ENCODE data around the gene TSPAN4. TPM values are rescaled to one million over a fixed set of nuclear protein-coding genes. Genes with fewer than 3 reads are reported as not detected.

Gene TSPAN4
- total RNA-seq, 3 donors from 2014 or later (not counting 1 experiment from before 2014, with no cell fraction given): 11.2 to 18.6 (median 14.6) TPM

DNA sequence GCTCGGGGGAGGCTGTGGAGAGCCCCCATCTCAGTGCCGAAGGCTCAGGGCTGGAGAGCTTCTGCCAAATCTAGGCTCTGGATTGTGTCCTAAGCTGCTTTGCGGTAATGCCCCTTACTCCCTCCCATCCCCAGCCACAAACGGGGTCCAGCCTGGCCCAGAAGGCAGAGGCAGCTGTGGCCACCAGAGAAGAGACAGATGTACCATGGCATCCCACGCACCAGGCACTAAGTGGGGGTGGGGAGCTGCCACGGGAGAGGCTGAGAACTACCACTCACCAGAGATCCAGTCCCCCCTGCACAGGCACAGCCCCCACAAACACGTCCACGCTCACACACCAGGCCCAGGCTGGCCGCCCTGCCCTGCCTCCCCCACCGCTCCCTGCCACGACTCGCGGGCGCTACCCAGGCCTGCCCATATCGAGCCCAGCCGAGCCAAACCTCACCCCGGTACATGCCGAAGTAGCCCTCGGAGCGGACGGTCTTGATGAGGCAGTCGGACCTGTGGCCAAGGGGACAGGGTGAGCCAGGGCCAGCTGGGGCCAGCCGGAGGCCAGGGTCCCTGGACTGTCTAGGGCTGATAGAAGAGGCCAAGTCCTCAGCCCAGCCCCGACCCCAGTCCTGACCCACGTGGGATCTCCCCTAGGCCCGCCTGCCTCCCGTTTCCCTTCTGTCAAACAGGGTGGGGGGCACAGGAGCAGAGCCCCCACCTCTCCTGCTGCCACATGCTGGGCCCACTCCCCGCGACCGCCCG lies 48.5 kb upstream of the TSPAN4 start:
- ATAC-seq (no peak), DNase-seq (no peak)
- Histone ChIP-seq H3K4me3 (ENCODE audit: low read length) (no peak overlapping the region), H3K9me3 (ENCODE audit: control insufficient read depth, insufficient read depth, low read length) (no peaks in the 10 kb centered on the region), H3K27me3 (ENCODE audit: control insufficient read depth, insufficient read depth, low read length) (peaks cover 5% of the 10 kb centered on the region), H3K36me3 (ENCODE audit: control insufficient read depth, insufficient read depth, low read length) (peaks cover 24% of the 10 kb centered on the region), H3K4me1 (ENCODE audit: control insufficient read depth, insufficient read depth, low read length) (peaks cover 42% of the 10 kb centered on the region), H3K27ac (ENCODE audit: low read length) (no peak overlapping the region)
- no peak overlapping the region for H3K27ac Mint-ChIP-seq
- no peak overlapping the region for H3K4me3 Mint-ChIP-seq
- WGBS (ENCODE audit: insufficient coverage): 95% methylated on average over 31 of the region's 31 CpGs
- no peaks in the 10 kb centered on the region for H3K9me3 Mint-ChIP-seq
- TF ChIP-seq, protein P1, sequence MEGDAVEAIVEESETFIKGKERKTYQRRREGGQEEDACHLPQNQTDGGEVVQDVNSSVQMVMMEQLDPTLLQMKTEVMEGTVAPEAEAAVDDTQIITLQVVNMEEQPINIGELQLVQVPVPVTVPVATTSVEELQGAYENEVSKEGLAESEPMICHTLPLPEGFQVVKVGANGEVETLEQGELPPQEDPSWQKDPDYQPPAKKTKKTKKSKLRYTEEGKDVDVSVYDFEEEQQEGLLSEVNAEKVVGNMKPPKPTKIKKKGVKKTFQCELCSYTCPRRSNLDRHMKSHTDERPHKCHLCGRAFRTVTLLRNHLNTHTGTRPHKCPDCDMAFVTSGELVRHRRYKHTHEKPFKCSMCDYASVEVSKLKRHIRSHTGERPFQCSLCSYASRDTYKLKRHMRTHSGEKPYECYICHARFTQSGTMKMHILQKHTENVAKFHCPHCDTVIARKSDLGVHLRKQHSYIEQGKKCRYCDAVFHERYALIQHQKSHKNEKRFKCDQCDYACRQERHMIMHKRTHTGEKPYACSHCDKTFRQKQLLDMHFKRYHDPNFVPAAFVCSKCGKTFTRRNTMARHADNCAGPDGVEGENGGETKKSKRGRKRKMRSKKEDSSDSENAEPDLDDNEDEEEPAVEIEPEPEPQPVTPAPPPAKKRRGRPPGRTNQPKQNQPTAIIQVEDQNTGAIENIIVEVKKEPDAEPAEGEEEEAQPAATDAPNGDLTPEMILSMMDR (IDR thresholded peaks at IDR 0.05): no peak
- no peaks in the 10 kb centered on the region for H3K36me3 Mint-ChIP-seq
- no peaks in the 10 kb centered on the region for H3K27me3 Mint-ChIP-seq (ENCODE audit: low read depth in 2 of 2)
- H3K4me1 Mint-ChIP-seq: peaks cover 0 to 18% of the 10 kb centered on the region in 2 donors
- intact Hi-C loops (cut with micrococcal nuclease): no loop called here

DNA sequence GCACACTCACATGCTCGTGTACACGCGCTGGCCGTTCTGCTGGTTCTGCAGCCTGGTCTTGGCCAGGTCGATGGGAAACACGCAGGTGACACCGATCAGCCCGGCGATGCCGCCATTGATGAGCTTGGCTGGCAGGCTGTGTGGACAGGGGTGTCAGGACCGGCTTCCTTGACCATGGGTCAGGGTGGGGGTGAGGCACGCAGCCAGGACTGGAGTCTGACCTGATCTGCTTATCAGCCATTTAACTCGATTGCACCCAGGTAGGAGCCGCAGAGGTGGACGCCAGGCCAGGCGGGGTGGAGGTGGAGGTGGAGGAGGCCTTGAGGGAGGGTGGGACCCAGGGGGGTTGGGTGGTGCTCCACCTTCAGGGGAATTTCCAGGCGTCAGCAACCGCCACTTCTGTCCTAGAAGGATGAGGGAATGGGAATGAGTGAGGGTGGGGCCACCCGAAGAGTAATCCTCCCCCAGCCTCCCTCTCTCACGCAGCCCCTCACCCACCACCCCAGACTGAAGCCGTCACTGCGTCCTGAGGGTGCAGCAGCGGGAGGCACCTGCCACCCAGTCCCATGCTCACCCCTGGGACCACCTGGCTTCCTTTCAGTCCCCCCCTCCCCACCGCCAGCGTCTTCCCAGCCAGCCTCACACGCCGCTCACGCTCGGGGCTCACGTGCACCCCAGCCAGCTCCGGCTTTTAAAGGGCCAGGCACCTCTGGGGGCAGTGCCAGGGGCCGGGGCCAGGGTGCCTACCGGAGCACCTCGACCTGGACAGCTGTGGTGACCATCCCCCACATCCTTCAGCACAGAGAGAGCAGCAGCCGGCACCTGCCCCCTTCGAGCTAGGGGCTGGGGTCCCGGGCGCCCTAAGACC lies 47.7 kb upstream of the TSPAN4 start:
- Mint-ChIP-seq H3K9me3 (no peaks in the 10 kb centered on the region), H3K36me3 (no peaks in the 10 kb centered on the region), H3K27me3 (ENCODE audit: low read depth in 2 of 2) (no peaks in the 10 kb centered on the region), H3K4me1 (peaks cover 0 to 18% of the 10 kb centered on the region in 2 donors), H3K4me3 (peak overlapping the region; percentile 59), H3K27ac (peak overlapping the region in 1 of 2 donors; percentile 95)
- Histone ChIP-seq H3K4me3 (ENCODE audit: low read length) (peak overlapping the region; percentile 91), H3K27me3 (ENCODE audit: control insufficient read depth, insufficient read depth, low read length) (no peaks in the 10 kb centered on the region), H3K36me3 (ENCODE audit: control insufficient read depth, insufficient read depth, low read length) (peaks cover 24% of the 10 kb centered on the region), H3K9me3 (ENCODE audit: control insufficient read depth, insufficient read depth, low read length) (no peaks in the 10 kb centered on the region), H3K4me1 (ENCODE audit: control insufficient read depth, insufficient read depth, low read length) (peaks cover 36% of the 10 kb centered on the region), H3K27ac (ENCODE audit: low read length) (peak overlapping the region; percentile 96)
- intact Hi-C loops (cut with micrococcal nuclease): no loop called here
- TF ChIP-seq, protein P1 (IDR thresholded peaks at IDR 0.05): no peak
- ATAC-seq (no peak), DNase-seq (no peak)
- 78% methylated on average over 37 of the region's 38 CpGs for WGBS (ENCODE audit: insufficient coverage)

DNA sequence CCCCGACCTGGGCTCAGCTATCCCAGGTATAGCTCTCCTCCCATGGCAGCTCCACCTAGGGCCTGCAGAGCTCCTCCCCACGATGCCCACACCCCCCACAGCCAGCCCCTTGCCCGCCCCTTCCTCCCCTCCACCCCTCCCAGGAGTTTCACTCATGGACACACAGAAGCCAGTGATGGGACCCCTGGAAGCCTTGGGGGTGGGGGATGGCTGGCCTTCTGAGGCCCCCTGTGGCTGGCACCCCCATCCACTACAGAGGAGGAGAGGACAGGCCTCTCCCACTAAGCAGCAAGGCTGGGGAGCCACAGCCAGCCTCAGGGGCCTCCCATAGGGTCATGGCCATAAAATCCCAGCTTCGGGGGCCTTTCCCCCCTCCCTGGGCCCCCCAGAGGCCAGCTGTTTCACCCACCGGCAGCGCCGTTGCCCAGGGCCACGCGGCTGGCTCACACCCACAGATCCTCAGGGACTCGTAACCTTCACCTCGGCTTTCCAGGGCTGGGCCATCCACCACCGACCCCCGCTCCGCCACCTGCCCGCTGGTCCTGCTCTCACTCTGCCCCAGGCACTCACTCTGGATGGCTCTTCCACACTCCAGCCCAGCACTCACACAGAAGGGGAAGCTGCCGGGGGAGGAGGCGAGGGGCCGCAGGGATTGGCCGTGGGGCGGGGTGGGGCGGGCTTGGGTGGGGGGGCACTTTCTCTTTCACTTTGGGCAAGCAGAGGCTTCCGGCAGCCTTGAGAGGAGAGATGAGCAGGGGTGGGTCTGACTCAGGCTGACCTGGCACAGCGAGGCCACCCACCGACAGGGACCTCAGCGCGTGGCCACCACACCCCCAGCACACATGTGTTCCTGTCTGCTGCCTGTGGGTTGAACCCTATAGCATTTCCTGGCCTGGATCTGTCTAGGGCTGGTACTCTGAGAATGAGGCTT lies 46.8 kb upstream of the TSPAN4 start:
- ATAC-seq (peak; percentile 50 to 67 (median 50)), DNase-seq (peak; percentile 68 to 91)
- Mint-ChIP-seq H3K36me3 (no peaks in the 10 kb centered on the region), H3K9me3 (no peaks in the 10 kb centered on the region), H3K27me3 (ENCODE audit: low read depth in 2 of 2) (no peaks in the 10 kb centered on the region), H3K4me1 (peaks cover 0 to 18% of the 10 kb centered on the region in 2 donors), H3K4me3 (peak overlapping the region; percentile 95), H3K27ac (peak overlapping the region; percentile 93 to 95)
- 2% methylated on average over 23 of the region's 26 CpGs for WGBS (ENCODE audit: insufficient coverage)
- Histone ChIP-seq H3K9me3 (ENCODE audit: control insufficient read depth, insufficient read depth, low read length) (no peaks in the 10 kb centered on the region), H3K36me3 (ENCODE audit: control insufficient read depth, insufficient read depth, low read length) (peaks cover 26% of the 10 kb centered on the region), H3K27me3 (ENCODE audit: control insufficient read depth, insufficient read depth, low read length) (no peaks in the 10 kb centered on the region), H3K27ac (ENCODE audit: low read length) (peak overlapping the region; percentile 96), H3K4me1 (ENCODE audit: control insufficient read depth, insufficient read depth, low read length) (peaks cover 36% of the 10 kb centered on the region), H3K4me3 (ENCODE audit: low read length) (peak overlapping the region; percentile 91)
- intact Hi-C loops (cut with micrococcal nuclease): loop anchor here (1.0 kb wide), 1 partner anchor 19 kb away; the partner anchor contains the start of gene GATD1
- TF ChIP-seq, protein P1 (IDR thresholded peaks at IDR 0.05): no peak
